ENCODE measurements around the gene ABHD4.

- TF ChIP-seq EP300 (IDR thresholded peaks at IDR 0.05) (no peak), POLR2AphosphoS5 (IDR thresholded peaks at IDR 0.05) (no peak)
Measured at GRCh38 chr14:22653012-22653621, 55.0 kb downstream of the ABHD4 start.
